Epithelial cell of esophagus (primary cell): ENCODE results near the gene POLR1F.

Source experiments
- DNase-seq: peaks from one replicate; pipeline ENCODE4 v3.0.0; 2010; ENCODE audit warnings: low read depth
- H3K4me3 ChIP-seq: 2 replicates; pipeline ENCODE4 v1.5.1; 2011; ENCODE audit warnings: mild to moderate bottlenecking, low read length, control low read depth
- TF ChIP-seq, protein P1 (sequence below): IDR thresholded peaks from 2 replicates; pipeline ENCODE4 v1.5.1; 2011; ENCODE audit warnings: low read depth, mild to moderate bottlenecking, low read length, control low read depth, inconsistent platforms; ENCODE audit not compliant: insufficient read depth; ENCODE audit errors: missing control alignments

POLR1F gene

DNA sequence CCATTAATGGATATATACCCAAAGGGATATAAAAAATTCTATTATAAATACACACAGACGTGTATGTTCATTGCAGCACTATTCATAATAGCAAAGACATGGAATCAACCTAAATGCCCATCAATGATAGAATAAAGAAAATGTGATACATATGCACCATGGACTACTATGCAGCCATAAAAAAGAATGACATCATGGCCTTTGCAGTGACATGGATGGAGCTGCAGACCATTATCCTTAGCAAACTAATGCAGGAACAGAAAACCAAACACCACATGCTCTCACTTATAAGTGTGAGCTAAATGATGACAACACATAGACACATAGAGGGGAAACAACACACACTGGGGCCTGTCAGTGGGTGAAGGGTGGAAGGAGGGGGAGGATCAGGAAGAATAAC is 33.0 kb downstream of the POLR1F start:
- TF ChIP-seq, protein P1, sequence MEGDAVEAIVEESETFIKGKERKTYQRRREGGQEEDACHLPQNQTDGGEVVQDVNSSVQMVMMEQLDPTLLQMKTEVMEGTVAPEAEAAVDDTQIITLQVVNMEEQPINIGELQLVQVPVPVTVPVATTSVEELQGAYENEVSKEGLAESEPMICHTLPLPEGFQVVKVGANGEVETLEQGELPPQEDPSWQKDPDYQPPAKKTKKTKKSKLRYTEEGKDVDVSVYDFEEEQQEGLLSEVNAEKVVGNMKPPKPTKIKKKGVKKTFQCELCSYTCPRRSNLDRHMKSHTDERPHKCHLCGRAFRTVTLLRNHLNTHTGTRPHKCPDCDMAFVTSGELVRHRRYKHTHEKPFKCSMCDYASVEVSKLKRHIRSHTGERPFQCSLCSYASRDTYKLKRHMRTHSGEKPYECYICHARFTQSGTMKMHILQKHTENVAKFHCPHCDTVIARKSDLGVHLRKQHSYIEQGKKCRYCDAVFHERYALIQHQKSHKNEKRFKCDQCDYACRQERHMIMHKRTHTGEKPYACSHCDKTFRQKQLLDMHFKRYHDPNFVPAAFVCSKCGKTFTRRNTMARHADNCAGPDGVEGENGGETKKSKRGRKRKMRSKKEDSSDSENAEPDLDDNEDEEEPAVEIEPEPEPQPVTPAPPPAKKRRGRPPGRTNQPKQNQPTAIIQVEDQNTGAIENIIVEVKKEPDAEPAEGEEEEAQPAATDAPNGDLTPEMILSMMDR: no peak
- no peak overlapping the region for H3K4me3 ChIP-seq
- DNase-seq: no peak

DNA sequence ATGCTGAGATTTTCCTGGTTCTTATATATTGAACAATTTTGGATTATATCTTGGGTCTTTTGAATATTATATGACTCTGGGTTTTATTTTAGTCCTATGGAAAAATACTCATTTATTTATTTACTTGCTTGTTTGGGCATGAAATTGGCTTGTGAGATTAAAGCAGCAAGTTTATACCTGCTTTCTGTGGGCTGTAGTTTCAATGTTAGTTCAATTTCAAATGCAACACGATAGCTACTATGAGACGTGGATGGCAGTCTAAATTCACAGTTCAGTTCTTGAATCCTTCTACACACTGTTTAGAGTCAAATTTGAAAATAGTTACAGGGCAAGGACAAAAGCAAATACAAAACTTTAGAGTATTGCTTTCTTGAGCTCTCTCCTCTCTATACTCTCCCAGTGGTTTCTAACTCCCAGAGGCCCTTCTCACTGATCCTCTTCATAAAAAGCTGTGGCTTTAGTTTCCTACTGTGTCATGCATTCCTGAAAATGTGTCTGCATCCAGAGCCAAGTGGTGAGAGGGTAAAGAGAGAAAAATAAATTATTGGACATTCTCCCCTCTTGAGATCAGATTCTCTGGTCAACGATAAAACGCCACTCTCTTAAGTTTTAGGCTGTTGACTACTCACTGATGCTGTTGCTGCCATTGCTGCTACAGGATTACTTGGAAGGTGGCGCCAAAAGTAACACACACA is 34.4 kb downstream of the POLR1F start:
- TF ChIP-seq, protein P1: no peak
- no peak overlapping the region for H3K4me3 ChIP-seq
- DNase-seq: peak; percentile 56

DNA sequence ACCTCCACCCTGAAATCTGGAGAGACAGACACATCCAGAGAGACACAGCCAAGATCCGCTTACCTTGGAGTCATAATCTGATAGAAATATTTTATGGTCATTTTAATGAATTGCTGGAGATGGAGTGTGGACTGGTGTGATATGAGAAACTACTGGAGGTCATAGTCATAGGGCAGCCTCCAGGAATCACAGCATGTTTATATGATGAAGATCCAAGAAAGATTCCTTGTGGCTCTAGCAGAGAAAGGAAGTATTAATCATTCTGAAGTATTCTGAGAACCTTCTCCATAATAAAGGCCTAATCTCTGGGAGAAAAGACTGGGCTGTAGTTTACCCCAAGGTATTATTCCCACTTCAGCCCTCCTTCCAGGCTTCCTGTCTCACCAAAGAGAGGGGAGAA is 38.0 kb downstream of the POLR1F start:
- no peak overlapping the region for H3K4me3 ChIP-seq
- DNase-seq: no peak
- TF ChIP-seq, protein P1: no peak

DNA sequence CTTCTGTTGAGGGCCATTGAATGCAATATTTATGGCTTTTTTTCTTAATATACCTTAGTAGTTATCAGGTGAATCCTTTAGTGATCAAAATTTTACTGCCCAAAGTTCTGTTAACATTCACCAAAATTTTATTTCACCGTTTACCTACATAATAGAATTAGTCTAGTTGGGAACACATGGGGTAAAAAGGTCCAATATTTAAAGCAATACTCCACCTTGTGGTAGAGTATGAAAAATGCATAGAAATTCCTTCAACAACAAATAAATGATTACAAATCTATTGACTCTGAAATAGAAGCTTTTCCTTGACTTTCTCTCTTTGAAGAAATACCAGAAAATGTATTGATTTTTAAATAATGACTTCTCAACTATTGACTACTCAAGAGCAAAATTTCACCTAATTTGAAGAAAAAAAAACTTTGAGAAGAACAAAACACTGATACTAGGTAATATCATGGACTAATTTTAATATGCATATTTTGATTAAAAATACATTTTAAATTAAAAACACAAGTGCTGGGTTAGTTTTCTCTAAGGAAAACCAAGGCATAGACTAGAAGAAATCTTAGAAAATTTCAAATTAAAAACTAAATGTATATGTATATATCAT is 43.3 kb downstream of the POLR1F start:
- TF ChIP-seq, protein P1: peak; percentile 46
- peak; percentile 50 for DNase-seq
- H3K4me3 ChIP-seq: no peak overlapping the region

DNA sequence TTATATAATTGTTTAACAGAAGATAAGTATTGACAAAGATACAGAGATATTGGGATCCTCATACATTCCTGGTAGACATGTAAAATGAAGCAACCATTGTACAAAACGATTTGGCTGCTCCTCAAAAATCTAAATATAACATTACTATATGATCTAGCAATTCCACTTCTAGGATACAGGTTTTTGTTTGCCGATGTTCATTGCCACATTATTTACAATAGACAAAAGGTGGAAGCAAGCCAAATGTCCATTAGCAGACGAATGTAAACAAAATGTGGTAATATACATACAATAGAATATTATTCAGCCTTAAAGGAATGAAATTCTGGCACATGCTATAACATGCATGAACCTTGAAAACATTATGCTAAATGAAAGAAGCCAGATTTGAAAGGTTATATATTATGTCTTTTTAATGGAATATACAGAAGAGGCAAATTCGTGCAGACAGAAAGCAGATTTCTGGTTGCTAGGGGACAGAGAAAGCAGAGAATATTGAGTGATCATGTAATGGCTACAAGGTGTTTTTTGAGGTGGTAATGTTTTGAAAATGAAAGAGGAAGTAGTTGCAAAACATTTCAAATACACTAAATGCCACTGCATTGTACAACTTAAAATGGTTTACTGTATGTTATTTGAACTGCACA is 44.9 kb downstream of the POLR1F start:
- DNase-seq: peak; percentile 93
- peak overlapping the region; percentile 24 for H3K4me3 ChIP-seq
- TF ChIP-seq, protein P1: no peak

DNA sequence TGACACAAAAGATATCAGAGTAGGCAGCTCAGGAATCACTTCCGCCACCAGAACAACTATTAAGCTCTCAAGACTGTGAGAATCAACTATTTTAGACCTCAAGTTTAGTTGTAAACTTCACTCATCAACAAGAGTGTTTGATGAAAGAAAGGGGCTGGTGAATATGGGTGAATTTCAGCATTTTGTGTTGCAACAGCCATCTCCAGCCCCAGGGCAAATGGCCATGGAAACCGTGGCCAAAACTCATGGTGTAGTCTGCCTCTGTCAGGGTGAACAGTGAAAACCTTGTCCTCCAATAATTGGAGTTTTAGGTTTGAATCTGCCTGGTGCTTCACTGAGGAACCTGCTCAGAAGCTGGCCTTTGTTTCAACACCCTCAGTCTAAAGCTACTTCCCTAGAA is 60.0 kb downstream of the POLR1F start:
- H3K4me3 ChIP-seq: no peak overlapping the region
- TF ChIP-seq, protein P1: no peak
- peak; percentile 13 for DNase-seq
